HepG2 (cell line): ENCODE measurements around the gene CTDNEP1. TPM values are rescaled to one million over a fixed set of nuclear protein-coding genes. Genes with fewer than 3 reads are reported as not detected.

Experiments
- ATAC-seq: fragments of 200-7000 bp; cut with Tn5 transposase; 3 replicates; pipeline ENCODE4 v1.9.1; 2020; ENCODE audit warnings: mild to moderate bottlenecking, moderate library complexity
- BruUV-seq: library from RNA; stranded (reverse); fragments of 400-500 nt; replicated peaks from 2 replicates; lab custom pipeline; 2021; lab: Mats Ljungman, UMichigan
- CTCF ChIA-PET: fragments of 300-600 bp; formaldehyde crosslinking; extraction: SDS; loops from one replicate; lab custom pipeline; 2021; ENCODE audit warnings: low total read pairs, inconsistent platforms, low intra/inter-chr PET ratio; lab: Yijun Ruan, JAX
- POLR2A ChIA-PET: fragments of 350-600 bp; sonication (Branson Sonifier 250); formaldehyde crosslinking; loops from one replicate; lab custom pipeline; 2020; ENCODE audit warnings: antibody characterized with exemption, inconsistent platforms; lab: Yijun Ruan, JAX
- DNase-seq: peaks from one replicate; pipeline ENCODE4 v3.0.0-alpha.2; 2015; ENCODE audit warnings: low spot score
- FAIRE-seq: peaks from 3 replicates; lab custom pipeline; 2011; peaks lifted over from hg19 to GRCh38; lab: Jason Lieb, UNC
- H2AFZ ChIP-seq: one replicate; pipeline ENCODE4 v1.6.1; 2011; ENCODE audit warnings: low read length, inconsistent platforms
- H3K27ac ChIP-seq: fragments of 300-600 bp; 3 replicates; pipeline ENCODE4 v1.8.0; 2011; ENCODE audit warnings: mixed run types, mild to moderate bottlenecking, mixed read lengths, low read length, inconsistent platforms; ENCODE audit not compliant: insufficient read depth; ENCODE audit errors: extremely low read length
- H3K27me3 ChIP-seq, 2 experiments: fragments of 200-600 bp in 1 of 2; 2 replicates in 1 of 2; 3 replicates in 1 of 2; pipeline versions ENCODE4 v1.6.0 to v1.8.0; 2011; ENCODE audit warnings: low read length in 2 of 2, mild to moderate bottlenecking in 2 of 2, moderate library complexity in 2 of 2, inconsistent platforms in 1 of 2; ENCODE audit not compliant: insufficient read depth in 2 of 2, control insufficient read depth in 1 of 2
- H3K36me3 ChIP-seq, 2 experiments: fragments of 200-600 bp in 1 of 2; replicated peaks in 1 of 2; 2 replicates in 1 of 2; 3 replicates in 1 of 2; pipeline versions ENCODE4 v1.5.1 to v1.8.0; 2011; ENCODE audit warnings: low read length in 2 of 2, inconsistent platforms in 1 of 2; ENCODE audit not compliant: insufficient read depth in 2 of 2, control insufficient read depth in 1 of 2
- H3K4me1 ChIP-seq: 2 replicates; pipeline ENCODE4 v1.5.1; 2012; ENCODE audit warnings: low read length, inconsistent platforms; ENCODE audit not compliant: insufficient read depth
- H3K4me2 ChIP-seq: 2 replicates; pipeline ENCODE4 v1.6.0; 2011; ENCODE audit warnings: low read depth, low read length, inconsistent platforms
- H3K4me3 ChIP-seq, 3 experiments: fragments of 200-600 bp in 1 of 3; sonication (generic), shearing (Covaris generic) in 1 of 3; replicated peaks in 1 of 3; 2 replicates each; pipeline ENCODE4 v1.5.1; 2011 to 2016; ENCODE audit warnings: low read length in 3 of 3, inconsistent platforms in 2 of 3, low read depth in 2 of 3, mild to moderate bottlenecking in 2 of 3, control low read depth in 1 of 3, mixed read lengths in 1 of 3; ENCODE audit not compliant: insufficient read depth in 1 of 3
- H3K79me2 ChIP-seq: one replicate; pipeline ENCODE4 v1.6.1; 2011; ENCODE audit warnings: low read length, inconsistent platforms; ENCODE audit not compliant: insufficient read depth
- H3K9ac ChIP-seq: 2 replicates; pipeline ENCODE4 v1.6.0; 2011; ENCODE audit warnings: mild to moderate bottlenecking, low read depth, low read length, inconsistent platforms; ENCODE audit not compliant: insufficient read depth
- H3K9me3 ChIP-seq: 2 replicates; pipeline ENCODE4 v1.5.1; 2012; ENCODE audit warnings: mild to moderate bottlenecking, low read length
- H4K20me1 ChIP-seq: 2 replicates; pipeline ENCODE4 v1.6.0; 2011; ENCODE audit warnings: inconsistent platforms, mild to moderate bottlenecking, low read length, moderate library complexity; ENCODE audit not compliant: insufficient read depth
- ADNP ChIP-seq: sonication (generic); formaldehyde crosslinking; IDR thresholded peaks from 2 replicates; pipeline ENCODE4 v1.4.0; 2020; ENCODE audit warnings: missing genetic modification reagents
- DBP ChIP-seq: sonication (generic); formaldehyde crosslinking; IDR thresholded peaks from 2 replicates; pipeline ENCODE4 v1.4.0; 2020; ENCODE audit warnings: missing genetic modification reagents; ENCODE audit errors: not compliant biosample characterization
- GPBP1L1 ChIP-seq: sonication (generic); formaldehyde crosslinking; IDR thresholded peaks from 2 replicates; pipeline ENCODE4 v1.5.0; 2020; ENCODE audit warnings: mild to moderate bottlenecking, missing genetic modification reagents
- MEF2D ChIP-seq: sonication (generic); formaldehyde crosslinking; IDR thresholded peaks from 2 replicates; pipeline ENCODE4 v1.5.1; 2020; ENCODE audit warnings: mild to moderate bottlenecking, missing genetic modification reagents
- NCOR1 ChIP-seq: fragments of 200-600 bp; sonication (generic); IDR thresholded peaks from 2 replicates; pipeline ENCODE4 v1.7.0; 2017; ENCODE audit warnings: antibody characterized with exemption, low read length, borderline replicate concordance
- NR2F6 ChIP-seq, 2 experiments: IDR thresholded peaks; 2 replicates each; pipeline ENCODE4 v1.6.1; 2016; ENCODE audit warnings: antibody characterized with exemption in 1 of 2, mild to moderate bottlenecking in 1 of 2
- RBM39 ChIP-seq: fragments of 200-400 bp; formaldehyde crosslinking; IDR thresholded peaks from one replicate; pipeline ENCODE4 v1.6.1; 2018; ENCODE audit warnings: antibody characterized with exemption, mild to moderate bottlenecking, low read depth, low read length; ENCODE audit not compliant: poor library complexity, severe bottlenecking
- TBX3 ChIP-seq: fragments of 450-650 bp; IDR thresholded peaks from 2 replicates; pipeline ENCODE4 v1.6.1; 2017; ENCODE audit warnings: antibody characterized with exemption, mild to moderate bottlenecking, inconsistent platforms, borderline replicate concordance
- ZFP62 ChIP-seq: sonication (generic); formaldehyde crosslinking; IDR thresholded peaks from 2 replicates; pipeline ENCODE4 v1.4.0; 2020; ENCODE audit warnings: missing genetic modification reagents
- ZNF83 ChIP-seq: sonication (generic); formaldehyde crosslinking; IDR thresholded peaks from 2 replicates; pipeline ENCODE4 v1.4.0; 2020; ENCODE audit warnings: missing genetic modification reagents, mild to moderate bottlenecking, borderline replicate concordance
- WGBS: methylation state at CpG from one replicate; pipeline ENCODE4 v1.1.6; 2017; ENCODE audit warnings: low lambda C conversion rate; 5-methylcytosine and 5-hydroxymethylcytosine counted together
- in situ Hi-C: cut with HindIII; loops from 2 replicates; pipeline ENCODE4 v1.10.0; 2017; ENCODE audit warnings: low pct_unique_long_range_greater_than_20kb; ENCODE audit not compliant: extremely low pct_ligation_motif_present
- intact Hi-C: fragments of 100-400 bp; cut with micrococcal nuclease; formaldehyde crosslinking; loops from one replicate; pipeline ENCODE4 v1.10.0; 2022; ENCODE audit not compliant: unreplicated experiment
- polyA plus RNA-seq, 8 experiments: library from polyadenylated mRNA; depleted of rRNA in 3 of 8; stranded (reverse) in 7 of 8; unstranded in 1 of 8; fragments of >200 nt; fragmentation: Illumina TruSeq in 4 of 8; extraction: Trizol in 4 of 8; gene quantifications; 2 replicates each; pipeline versions ENCODE4 v1.2.1 to v1.2.3, GENCODE V29; 2011 to 2016; ENCODE audit warnings: low read depth in 4 of 8, missing spikeins in 1 of 8, mixed read lengths in 1 of 8; ENCODE audit not compliant: insufficient read depth in 1 of 8
- total RNA-seq, 5 experiments: library from RNA; depleted of rRNA; stranded (reverse); fragments of >200 nt; fragmentation: Illumina TruSeq; extraction: Trizol; gene quantifications; 2 replicates each; pipeline ENCODE4 v1.2.3, GENCODE V29; 2016; ENCODE audit warnings: low read depth in 1 of 5
- TF ChIP-seq, protein P1 (sequence below): sonication (generic); formaldehyde crosslinking; IDR thresholded peaks from 2 replicates; pipeline ENCODE4 v1.9.0; 2022; ENCODE audit warnings: missing genetic modification reagents, mild to moderate bottlenecking, borderline replicate concordance

CTDNEP1 gene
- total and polyA plus RNA-seq, 2 of the 13 experiments (the other 11 are each of a cell fraction or from before 2014, with no cell fraction given) = 19.8 to 118 TPM

DNA sequence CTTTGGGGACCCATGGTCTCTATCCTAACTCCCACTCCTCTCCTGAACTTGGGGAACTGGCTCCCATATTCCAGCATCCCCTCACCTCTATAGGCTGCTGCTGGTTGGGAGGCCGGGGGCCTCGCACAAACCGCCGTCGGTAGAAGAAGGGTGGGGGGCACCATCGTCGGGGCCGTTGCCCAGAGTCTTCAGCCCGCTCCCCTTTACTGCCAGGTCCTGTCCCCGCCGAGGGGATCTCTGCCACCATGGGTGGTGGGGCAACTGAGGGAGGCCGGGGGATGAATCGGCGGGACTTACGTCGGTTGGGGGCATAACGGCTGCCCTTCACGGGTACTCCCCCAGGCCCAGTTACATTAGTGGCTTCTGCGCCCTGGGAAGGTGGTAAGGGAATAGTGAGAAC is 38.6 kb upstream of the CTDNEP1 start (continued):
- no peak for TF ChIP-seq TBX3

DNA sequence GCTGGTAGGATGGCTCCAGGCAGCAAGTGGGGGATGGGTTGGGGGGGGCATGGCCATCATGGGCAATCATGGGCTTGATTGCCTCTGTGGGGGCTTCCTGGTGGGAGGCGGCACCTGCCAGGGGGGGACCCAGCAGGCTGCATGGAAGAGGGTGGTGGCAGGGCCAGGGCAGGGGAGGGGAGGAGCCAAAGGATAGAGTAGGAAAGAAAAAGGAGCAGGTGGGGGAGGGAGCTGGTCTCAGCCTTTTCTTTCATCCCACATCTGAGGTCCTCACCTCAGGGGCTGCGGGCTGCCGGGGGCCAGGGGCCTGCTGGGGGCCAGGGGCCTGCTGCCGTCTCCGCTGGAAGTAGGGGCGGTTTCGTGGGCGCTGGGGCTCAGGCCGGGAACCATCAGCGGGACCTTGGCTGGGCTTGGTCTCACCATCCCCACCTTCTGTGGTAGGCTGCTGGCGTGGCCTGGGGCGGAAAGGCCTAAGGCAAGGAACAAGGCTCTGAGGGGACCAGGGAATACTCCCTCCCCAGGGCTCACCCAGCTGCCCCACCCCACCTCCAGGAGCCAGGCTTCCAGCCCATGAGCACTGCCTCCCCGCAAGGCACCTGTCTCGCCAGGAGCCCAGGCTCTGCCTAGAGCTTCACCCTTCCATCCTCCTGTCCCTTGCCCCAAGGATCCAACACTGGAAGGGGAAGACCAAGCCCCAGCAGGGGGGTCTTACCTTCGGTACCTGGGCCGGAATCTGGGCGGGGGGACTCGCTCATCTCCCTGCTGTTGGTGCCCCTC is 37.9 kb upstream of the CTDNEP1 start:
- in situ Hi-C loops = loop anchor here (10.0 kb wide), 1 partner anchor 245 kb away; the partner anchor contains the start of gene SLC16A11

GRCh38 chr17:7285679-7286078 is 34.1 kb upstream of the CTDNEP1 start:
- no peaks in the 10 kb centered on the region for H4K20me1 ChIP-seq
- peaks cover 8 to 9% of the 10 kb centered on the region in 2 experiments; a peak in 4 of 5 replicates for H3K36me3 ChIP-seq
- FAIRE-seq = no peak
- no peak overlapping the region for H3K4me3 ChIP-seq
- no peak for ATAC-seq
- WGBS = 98% methylated on average over 12 of the region's 12 CpGs
- H3K27me3 ChIP-seq = no peaks in the 10 kb centered on the region
- H3K79me2 ChIP-seq = no peaks in the 10 kb centered on the region
- no peak overlapping the region for H3K4me2 ChIP-seq
- in situ Hi-C loops (loop anchor here (10.0 kb wide), 1 partner anchor 241 kb away; the partner anchor contains the start of gene SLC16A11), intact Hi-C loops (no loop called here)
- H2AFZ ChIP-seq = no peak overlapping the region
- POLR2A ChIA-PET = no interaction called here
- no peak overlapping the region for H3K9ac ChIP-seq
- H3K4me1 ChIP-seq = peaks cover 18% of the 10 kb centered on the region
- no peaks in the 10 kb centered on the region for H3K9me3 ChIP-seq
- no TSS peak for BruUV-seq
- CTCF ChIA-PET = no interaction called here
- H3K27ac ChIP-seq = no peak overlapping the region
- no peak for DNase-seq
- TF ChIP-seq NR2F6 (IDR thresholded peaks at IDR 0.05) (no peak), NR2F6 (CRISPR knock-in tag; IDR thresholded peaks at IDR 0.05) (no peak), ADNP (CRISPR knock-in tag) (no peak), GPBP1L1 (CRISPR knock-in tag) (no peak), ZNF83 (CRISPR knock-in tag) (no peak), DBP (CRISPR knock-in tag) (no peak), MEF2D (CRISPR knock-in tag) (no peak), RBM39 (no peak), ZFP62 (no peak)
- TF ChIP-seq, protein P1, sequence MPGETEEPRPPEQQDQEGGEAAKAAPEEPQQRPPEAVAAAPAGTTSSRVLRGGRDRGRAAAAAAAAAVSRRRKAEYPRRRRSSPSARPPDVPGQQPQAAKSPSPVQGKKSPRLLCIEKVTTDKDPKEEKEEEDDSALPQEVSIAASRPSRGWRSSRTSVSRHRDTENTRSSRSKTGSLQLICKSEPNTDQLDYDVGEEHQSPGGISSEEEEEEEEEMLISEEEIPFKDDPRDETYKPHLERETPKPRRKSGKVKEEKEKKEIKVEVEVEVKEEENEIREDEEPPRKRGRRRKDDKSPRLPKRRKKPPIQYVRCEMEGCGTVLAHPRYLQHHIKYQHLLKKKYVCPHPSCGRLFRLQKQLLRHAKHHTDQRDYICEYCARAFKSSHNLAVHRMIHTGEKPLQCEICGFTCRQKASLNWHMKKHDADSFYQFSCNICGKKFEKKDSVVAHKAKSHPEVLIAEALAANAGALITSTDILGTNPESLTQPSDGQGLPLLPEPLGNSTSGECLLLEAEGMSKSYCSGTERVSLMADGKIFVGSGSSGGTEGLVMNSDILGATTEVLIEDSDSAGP (CRISPR knock-in tag) = no peak

More for the DNA sequence above, 37.9 kb upstream of the CTDNEP1 start:
- TF ChIP-seq NCOR1 = no peak
- Histone ChIP-seq H3K36me3 (peaks cover 4 to 7% of the 10 kb centered on the region in 2 experiments; a peak in 3 of 5 replicates), H3K4me3 (no peak overlapping the region), H3K4me2 (no peak overlapping the region), H4K20me1 (no peaks in the 10 kb centered on the region), H3K9ac (no peak overlapping the region), H3K4me1 (peaks cover 26% of the 10 kb centered on the region), H3K79me2 (no peaks in the 10 kb centered on the region), H2AFZ (no peak overlapping the region), H3K27me3 (peaks cover 0 to 11% of the 10 kb centered on the region in 2 experiments; a peak in 2 of 5 replicates), H3K9me3 (no peaks in the 10 kb centered on the region), H3K27ac (no peak overlapping the region)
- CTCF ChIA-PET = no interaction called here
- intact Hi-C loops = no loop called here
- WGBS = 77% methylated on average over 6 of the region's 18 CpGs
- FAIRE-seq = no peak
- BruUV-seq = no TSS peak
- POLR2A ChIA-PET = no interaction called here
- no peak for DNase-seq
- ATAC-seq = no peak
